ENCODE data around the gene RABGAP1L. TPM values are rescaled to one million over a fixed set of nuclear protein-coding genes. Genes with fewer than 3 reads are reported as not detected.

RABGAP1L gene
- total RNA-seq, 1 donor from 2014 or later, result 46.0 TPM

- no peak overlapping the region for H3K4me3 ChIP-seq
- H3K79me2 ChIP-seq (ENCODE audit: low read depth), result no peaks in the 10 kb centered on the region
- Mint-ChIP-seq H3K4me3 (no peak overlapping the region), H3K36me3 (peaks cover 7% of the 10 kb centered on the region), H3K9me3 (peaks cover 13% of the 10 kb centered on the region), H3K27me3 (ENCODE audit: insufficient read depth, low read depth) (no peaks in the 10 kb centered on the region), H3K27ac (no peak overlapping the region), H3K4me1 (no peaks in the 10 kb centered on the region)
- H3K9me3 ChIP-seq (ENCODE audit: low read depth), result no peaks in the 10 kb centered on the region
- no peak overlapping the region for H3K4me2 ChIP-seq
- H3K36me3 ChIP-seq, result no peaks in the 10 kb centered on the region
- no peak for TF ChIP-seq EZH2 (IDR thresholded peaks at IDR 0.05)
- TF ChIP-seq CTCF (IDR thresholded peaks at IDR 0.05), result no peak
- TF ChIP-seq EZH2phosphoT487 (IDR thresholded peaks at IDR 0.05), result no peak
- no peaks in the 10 kb centered on the region for H3F3A ChIP-seq (ENCODE audit: low read depth)
- H3K9ac ChIP-seq, result no peak overlapping the region
- H3K27ac ChIP-seq, result no peak overlapping the region
- H3K4me1 ChIP-seq, result no peaks in the 10 kb centered on the region
- H3K27me3 ChIP-seq, result no peaks in the 10 kb centered on the region
- DNase-seq (ENCODE audit: low spot score), result no peak
- no peak overlapping the region for H2AFZ ChIP-seq (replicated peaks)
- no peaks in the 10 kb centered on the region for H4K20me1 ChIP-seq (ENCODE audit: low read depth)
Measured at GRCh38 chr1:174352117-174352516, 192.8 kb downstream of the RABGAP1L start.

GRCh38 chr1:174352883-174353608 is 193.7 kb downstream of the RABGAP1L start:
- Histone ChIP-seq H2AFZ (replicated peaks) (no peak overlapping the region), H3K79me2 (ENCODE audit: low read depth) (no peaks in the 10 kb centered on the region), H3K36me3 (no peaks in the 10 kb centered on the region), H3K9me3 (ENCODE audit: low read depth) (no peaks in the 10 kb centered on the region), H4K20me1 (ENCODE audit: low read depth) (no peaks in the 10 kb centered on the region), H3K27me3 (no peaks in the 10 kb centered on the region), H3K4me3 (no peak overlapping the region), H3F3A (ENCODE audit: low read depth) (no peaks in the 10 kb centered on the region), H3K4me2 (no peak overlapping the region), H3K4me1 (no peaks in the 10 kb centered on the region), H3K9ac (no peak overlapping the region), H3K27ac (no peak overlapping the region)
- Mint-ChIP-seq H3K27ac (no peak overlapping the region), H3K4me3 (no peak overlapping the region), H3K9me3 (peaks cover 9% of the 10 kb centered on the region), H3K4me1 (no peaks in the 10 kb centered on the region), H3K36me3 (peaks cover 7% of the 10 kb centered on the region), H3K27me3 (ENCODE audit: insufficient read depth, low read depth) (no peaks in the 10 kb centered on the region)
- TF ChIP-seq CTCF (IDR thresholded peaks at IDR 0.05) (no peak), EZH2 (IDR thresholded peaks at IDR 0.05) (no peak), EZH2phosphoT487 (IDR thresholded peaks at IDR 0.05) (no peak)
- no peak for DNase-seq (ENCODE audit: low spot score)

- Mint-ChIP-seq H3K4me3 (no peak overlapping the region), H3K4me1 (no peaks in the 10 kb centered on the region), H3K36me3 (no peaks in the 10 kb centered on the region), H3K27ac (no peak overlapping the region), H3K27me3 (ENCODE audit: insufficient read depth, low read depth) (no peaks in the 10 kb centered on the region), H3K9me3 (no peaks in the 10 kb centered on the region)
- Histone ChIP-seq H3K79me2 (ENCODE audit: low read depth) (no peaks in the 10 kb centered on the region), H3K27me3 (no peaks in the 10 kb centered on the region), H3F3A (ENCODE audit: low read depth) (no peaks in the 10 kb centered on the region), H3K4me1 (no peaks in the 10 kb centered on the region), H3K4me3 (no peak overlapping the region), H3K27ac (no peak overlapping the region), H3K4me2 (no peak overlapping the region), H3K9ac (no peak overlapping the region), H4K20me1 (ENCODE audit: low read depth) (no peaks in the 10 kb centered on the region), H2AFZ (replicated peaks) (no peak overlapping the region), H3K36me3 (no peaks in the 10 kb centered on the region), H3K9me3 (ENCODE audit: low read depth) (no peaks in the 10 kb centered on the region)
- no peak for DNase-seq (ENCODE audit: low spot score)
- TF ChIP-seq EZH2phosphoT487 (IDR thresholded peaks at IDR 0.05) (no peak), EZH2 (IDR thresholded peaks at IDR 0.05) (no peak), CTCF (IDR thresholded peaks at IDR 0.05) (no peak)
Measured at GRCh38 chr1:174358344-174358743, 199.0 kb downstream of the RABGAP1L start.
